Liver (tissue), 9 donors: ENCODE measurements around the gene PTPRD. TPM values are rescaled to one million over a fixed set of nuclear protein-coding genes. Genes with fewer than 3 reads are reported as not detected.

Experiments used
- DNase-seq: peaks from one replicate; pipeline ENCODE4 v3.0.0-alpha.2; 2017; ENCODE audit warnings: low spot score
- H3K27ac ChIP-seq, 2 donors: one replicate each; pipeline ENCODE4 v1.7.0; 2013; ENCODE audit warnings: inconsistent platforms in 2 of 2, low read length in 2 of 2, control low read depth in 1 of 2, low read depth in 1 of 2, mild to moderate bottlenecking in 1 of 2
- H3K27me3 ChIP-seq, 4 donors: one replicate each; pipeline versions ENCODE4 v1.6.1 to v1.7.0; 2013; ENCODE audit warnings: low read length in 3 of 4, inconsistent platforms in 1 of 4, mild to moderate bottlenecking in 1 of 4, moderate library complexity in 1 of 4; ENCODE audit not compliant: control insufficient read depth in 4 of 4, insufficient read depth in 4 of 4
- H3K36me3 ChIP-seq, 4 donors: one replicate each; pipeline versions ENCODE4 v1.6.1 to v1.7.0; 2013; ENCODE audit warnings: low read length in 3 of 4, mild to moderate bottlenecking in 3 of 4, low read depth in 1 of 4, moderate library complexity in 1 of 4; ENCODE audit not compliant: control insufficient read depth in 4 of 4, insufficient read depth in 3 of 4
- H3K4me1 ChIP-seq, 4 donors: one replicate each; pipeline versions ENCODE4 v1.6.1 to v1.7.0; 2013; ENCODE audit warnings: low read length in 3 of 4, mild to moderate bottlenecking in 3 of 4, moderate library complexity in 1 of 4; ENCODE audit not compliant: control insufficient read depth in 4 of 4, insufficient read depth in 4 of 4
- H3K4me3 ChIP-seq, 3 donors: one replicate each; pipeline versions ENCODE4 v1.6.1 to v1.7.0; 2013; ENCODE audit warnings: low read length in 3 of 3, control low read depth in 1 of 3, low read depth in 1 of 3, mild to moderate bottlenecking in 1 of 3
- H3K9ac ChIP-seq, 2 donors: one replicate each; pipeline ENCODE4 v1.7.0; 2013; ENCODE audit warnings: low read length in 2 of 2, mild to moderate bottlenecking in 2 of 2, moderate library complexity in 2 of 2, control low read depth in 1 of 2, low read depth in 1 of 2
- H3K9me3 ChIP-seq, 4 donors: one replicate each; pipeline versions ENCODE4 v1.6.1 to v1.7.0; 2013; ENCODE audit warnings: low read length in 3 of 4; ENCODE audit not compliant: control insufficient read depth in 4 of 4
- ATF3 ChIP-seq: IDR thresholded peaks from 2 replicates; pipeline ENCODE4 v1.6.1; 2016; ENCODE audit warnings: antibody characterized with exemption
- CTCF ChIP-seq: fragments of 150-350 bp; IDR thresholded peaks from 2 replicates; pipeline ENCODE4 v1.5.1; 2017; ENCODE audit warnings: improper control_type of control experiment, low read depth, low read length; ENCODE audit not compliant: missing input control
- EGR1 ChIP-seq, 2 donors: IDR thresholded peaks; 2 replicates each; pipeline ENCODE4 v1.6.1; 2016 to 2018; ENCODE audit warnings: antibody characterized with exemption in 2 of 2, low read depth in 2 of 2
- FOXA1 ChIP-seq: IDR thresholded peaks from 2 replicates; pipeline ENCODE4 v1.6.1; 2016; ENCODE audit warnings: antibody characterized with exemption
- FOXA2 ChIP-seq: IDR thresholded peaks from 2 replicates; pipeline ENCODE4 v1.6.1; 2016; ENCODE audit warnings: antibody characterized with exemption
- GABPA ChIP-seq, 2 donors: IDR thresholded peaks in 1 of 2; conservative IDR thresholded peaks in 1 of 2; 2 replicates each; pipeline ENCODE4 v1.6.1; 2016; ENCODE audit warnings: antibody characterized with exemption in 2 of 2, mild to moderate bottlenecking in 1 of 2, moderate library complexity in 1 of 2
- HNF4A ChIP-seq, 2 donors: conservative IDR thresholded peaks; 2 replicates each; pipeline ENCODE4 v1.6.1; 2016; ENCODE audit warnings: antibody characterized with exemption in 2 of 2, mild to moderate bottlenecking in 2 of 2
- HNF4G ChIP-seq: IDR thresholded peaks from 2 replicates; pipeline ENCODE4 v1.6.1; 2016; ENCODE audit warnings: antibody characterized with exemption
- MAX ChIP-seq: IDR thresholded peaks from 2 replicates; pipeline ENCODE4 v1.6.1; 2016; ENCODE audit warnings: antibody characterized with exemption
- NR2F2 ChIP-seq: IDR thresholded peaks from 2 replicates; pipeline ENCODE4 v1.6.1; 2016; ENCODE audit warnings: antibody characterized with exemption
- RAD21 ChIP-seq, 2 donors: IDR thresholded peaks; 2 replicates each; pipeline ENCODE4 v1.6.1; 2016; ENCODE audit warnings: antibody characterized with exemption in 2 of 2, mild to moderate bottlenecking in 2 of 2
- REST ChIP-seq: IDR thresholded peaks from 2 replicates; pipeline ENCODE4 v1.6.1; 2016; ENCODE audit warnings: antibody characterized with exemption, mild to moderate bottlenecking
- RXRA ChIP-seq, 2 donors: IDR thresholded peaks; 2 replicates each; pipeline ENCODE4 v1.6.1; 2017 to 2018; ENCODE audit warnings: antibody characterized with exemption in 2 of 2, mild to moderate bottlenecking in 1 of 2
- SP1 ChIP-seq: IDR thresholded peaks from 2 replicates; pipeline ENCODE4 v1.6.1; 2018; ENCODE audit warnings: antibody characterized with exemption, mild to moderate bottlenecking
- TAF1 ChIP-seq: conservative IDR thresholded peaks from 2 replicates; pipeline ENCODE4 v1.6.1; 2016; ENCODE audit warnings: antibody characterized with exemption, mild to moderate bottlenecking
- YY1 ChIP-seq: IDR thresholded peaks from 2 replicates; pipeline ENCODE4 v1.6.1; 2016; ENCODE audit warnings: antibody characterized with exemption, mild to moderate bottlenecking
- ZBTB33 ChIP-seq: IDR thresholded peaks from 2 replicates; pipeline ENCODE4 v1.6.1; 2016; ENCODE audit warnings: antibody characterized with exemption
- WGBS: extraction: QIAGEN DNeasy Blood & Tissue Kit; methylation state at CpG from one replicate; pipeline ENCODE4 v1.1.7; 2013; 5-methylcytosine and 5-hydroxymethylcytosine counted together
- polyA plus RNA-seq, 2 donors: library from polyadenylated mRNA; stranded (reverse) in 1 of 2; unstranded in 1 of 2; fragments of 200-250 nt in 1 of 2; fragments of >200 nt in 1 of 2; fragmentation: Nextera tagmentation in 1 of 2; extraction: Ambion mirVana in 1 of 2; gene quantifications; one replicate each; pipeline versions ENCODE4 v1.2.1 to v1.2.3, GENCODE V29; 2013 to 2015
- total RNA-seq, 2 donors: library from RNA; depleted of rRNA; stranded (reverse); fragments of >200 nt; gene quantifications; one replicate each; pipeline ENCODE4 v1.2.3, GENCODE V29; 2014
- donor health status: healthy.
- donor health status: healthy.
- donor health status: healthy.
- donor health status: healthy.
- donor health status: healthy.

The PTPRD gene
- total and polyA plus RNA-seq, 4 donors = 0.78 to 34.2 (median 4.7) TPM

GRCh38 chr9:9392755-9393154, 1220.0 kb downstream of the PTPRD start:
- no peaks in the 10 kb centered on the region for H3K36me3 ChIP-seq
- TF ChIP-seq ATF3 (no peak), YY1 (no peak), SP1 (no peak), EGR1 (IDR thresholded peaks at IDR 0.05; ENCODE audit: low read depth in 2 of 2) (no peak), REST (no peak), MAX (no peak), RXRA (IDR thresholded peaks at IDR 0.05) (no peak), FOXA2 (no peak), GABPA (IDR thresholded peaks at IDR 0.05 in 1 of 2, conservative IDR thresholded peaks at IDR 0.05 in 1 of 2) (no peak), ZBTB33 (no peak), FOXA1 (no peak), HNF4A (conservative IDR thresholded peaks at IDR 0.05) (no peak), NR2F2 (no peak), TAF1 (no peak), HNF4G (no peak)
- H3K9me3 ChIP-seq = no peaks in the 10 kb centered on the region
- H3K9ac ChIP-seq = no peak overlapping the region
- DNase-seq = no peak
- no peak overlapping the region for H3K27ac ChIP-seq
- H3K4me3 ChIP-seq = no peak overlapping the region
- no peaks in the 10 kb centered on the region for H3K4me1 ChIP-seq
- H3K27me3 ChIP-seq = no peaks in the 10 kb centered on the region
- WGBS = 72% methylated on average over 3 of the region's 3 CpGs

- Histone ChIP-seq H3K27me3 (no peaks in the 10 kb centered on the region), H3K9me3 (no peaks in the 10 kb centered on the region), H3K4me3 (no peak overlapping the region), H3K9ac (no peak overlapping the region), H3K36me3 (no peaks in the 10 kb centered on the region), H3K27ac (no peak overlapping the region), H3K4me1 (no peaks in the 10 kb centered on the region)
- 61% methylated on average over 3 of the region's 3 CpGs for WGBS
- DNase-seq = no peak
- TF ChIP-seq ZBTB33 (no peak), MAX (no peak), FOXA1 (no peak), EGR1 (IDR thresholded peaks at IDR 0.05; ENCODE audit: low read depth in 2 of 2) (no peak), YY1 (no peak), RAD21 (IDR thresholded peaks at IDR 0.05) (no peak), FOXA2 (no peak), REST (no peak), RXRA (IDR thresholded peaks at IDR 0.05) (no peak), ATF3 (no peak), SP1 (no peak), HNF4G (no peak), HNF4A (conservative IDR thresholded peaks at IDR 0.05) (no peak), NR2F2 (no peak), CTCF (no peak)
Measured at GRCh38 chr9:9389904-9390303, 1222.9 kb downstream of the PTPRD start.
